Measurements from ENCODE around the gene ELL2.
"Not testable (repeated sequence)": the region's sequence is repeated elsewhere in the genome, so short reads cannot be mapped to it uniquely, and the experiment has no call there.

ELL2 gene

DNA sequence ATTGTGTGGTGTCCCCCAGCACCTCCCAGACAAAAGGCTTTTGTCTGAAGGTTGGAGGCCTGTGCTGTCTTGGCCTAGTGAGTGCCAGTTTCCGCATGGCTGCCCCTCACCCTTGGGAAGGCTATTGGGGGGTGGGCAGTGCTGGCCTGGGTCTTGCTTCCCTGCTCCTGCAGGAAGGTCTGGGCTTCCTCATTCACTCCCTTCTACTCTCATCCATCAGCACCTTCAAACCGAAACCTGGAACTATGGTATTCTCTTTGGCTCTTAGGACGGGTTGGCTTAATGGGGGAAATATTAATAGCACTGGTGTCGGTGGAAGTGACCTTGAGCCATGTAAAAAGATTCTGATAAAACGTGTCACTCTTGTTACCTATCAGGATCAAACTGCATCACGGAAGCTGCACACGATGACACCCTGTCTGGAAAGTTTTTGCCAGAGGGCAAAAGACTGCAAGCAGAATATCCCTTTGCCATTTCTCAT, 105.1 kb downstream of the ELL2 start:
- TF ChIP-seq POLR2A (IDR thresholded peaks at IDR 0.05; ENCODE audit: low read depth, low read length) (no peak), POLR2AphosphoS5 (IDR thresholded peaks at IDR 0.05; ENCODE audit: low read depth, low read length) (no peak), SPI1 (IDR thresholded peaks at IDR 0.05; ENCODE audit: low read depth, low read length) (no peak), POU2F2 (IDR thresholded peaks at IDR 0.05; ENCODE audit: low read depth, low read length) (no peak), TAF1 (IDR thresholded peaks at IDR 0.05; ENCODE audit: low read depth, low read length) (no peak), PAX5 (IDR thresholded peaks at IDR 0.05; ENCODE audit: insufficient read depth, low read length, severe bottlenecking) (no peak)
- DNase-seq (ENCODE audit: insufficient read length, low spot score): no peak
- no peak for FAIRE-seq

DNA sequence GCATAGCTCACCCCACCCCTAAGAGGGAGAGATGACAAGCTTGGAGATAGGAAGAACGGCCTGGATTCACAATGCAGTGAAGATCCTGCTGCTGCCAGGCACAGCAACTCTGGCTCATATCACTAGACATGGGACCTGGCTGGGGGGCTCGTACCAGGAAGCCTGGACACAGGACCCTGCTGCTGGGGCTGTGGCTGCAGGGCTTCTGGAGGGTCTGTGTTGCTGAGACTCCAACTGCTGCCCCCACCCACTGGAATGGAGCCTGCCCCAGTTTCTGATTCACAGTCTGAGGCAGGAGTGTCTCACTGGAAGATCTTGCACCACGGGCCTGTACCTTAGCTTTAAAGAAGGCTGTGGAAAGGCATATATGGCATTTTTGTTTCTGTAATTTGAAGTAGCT, 108.2 kb downstream of the ELL2 start:
- FAIRE-seq (no peak), DNase-seq (ENCODE audit: insufficient read length, low spot score) (no peak)
- TF ChIP-seq POU2F2 (IDR thresholded peaks at IDR 0.05; ENCODE audit: low read depth, low read length) (no peak), TAF1 (IDR thresholded peaks at IDR 0.05; ENCODE audit: low read depth, low read length) (no peak), PAX5 (IDR thresholded peaks at IDR 0.05; ENCODE audit: insufficient read depth, low read length, severe bottlenecking) (no peak), POLR2A (IDR thresholded peaks at IDR 0.05; ENCODE audit: low read depth, low read length) (no peak), SPI1 (IDR thresholded peaks at IDR 0.05; ENCODE audit: low read depth, low read length) (no peak), POLR2AphosphoS5 (IDR thresholded peaks at IDR 0.05; ENCODE audit: low read depth, low read length) (no peak)

DNA sequence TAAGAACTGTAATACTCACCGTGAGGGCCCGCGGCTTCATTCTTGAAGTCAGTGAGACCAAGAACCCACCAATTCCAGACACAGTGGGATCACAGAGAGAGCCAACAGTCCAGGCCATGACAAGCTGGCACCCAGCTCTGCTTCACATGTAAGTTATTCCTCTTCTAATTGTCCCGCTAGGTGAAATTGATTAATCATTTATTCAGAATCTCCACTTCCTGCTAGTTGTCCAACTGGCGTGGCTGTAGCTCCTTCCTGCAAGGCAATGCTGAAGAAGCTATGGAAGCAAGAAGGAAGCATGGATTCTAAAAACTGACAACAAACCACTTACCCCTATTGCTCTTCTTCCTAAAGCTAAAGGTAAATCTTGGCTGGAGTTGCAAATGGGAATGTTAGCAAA, 109.1 kb downstream of the ELL2 start:
- TF ChIP-seq POLR2A (IDR thresholded peaks at IDR 0.05; ENCODE audit: low read depth, low read length) (no peak), POLR2AphosphoS5 (IDR thresholded peaks at IDR 0.05; ENCODE audit: low read depth, low read length) (no peak), POU2F2 (IDR thresholded peaks at IDR 0.05; ENCODE audit: low read depth, low read length) (no peak), SPI1 (IDR thresholded peaks at IDR 0.05; ENCODE audit: low read depth, low read length) (no peak), PAX5 (IDR thresholded peaks at IDR 0.05; ENCODE audit: insufficient read depth, low read length, severe bottlenecking) (no peak)
- DNase-seq (ENCODE audit: insufficient read length, low spot score) (no peak), FAIRE-seq (no peak)

DNA sequence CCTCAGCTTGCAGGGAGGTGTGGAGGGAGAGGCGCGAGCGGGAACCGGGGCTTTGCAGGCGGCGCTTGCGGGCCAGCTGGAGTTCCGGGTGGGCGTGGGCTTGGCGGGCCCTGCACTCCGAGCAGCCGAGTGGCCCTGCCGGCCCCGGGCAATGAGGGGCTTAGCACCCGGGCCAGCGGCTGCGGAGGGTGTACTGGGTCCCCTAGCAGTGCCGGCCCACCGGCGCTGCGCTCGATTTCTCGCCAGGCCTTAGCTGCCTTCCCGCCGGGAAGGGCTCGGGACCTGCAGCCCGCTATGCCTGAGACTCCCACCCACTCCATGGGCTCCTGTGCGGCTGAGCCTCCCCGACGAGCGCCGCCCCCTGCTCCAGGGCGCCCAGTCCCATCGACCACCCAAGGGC, 110.5 kb downstream of the ELL2 start:
- FAIRE-seq; DNase-seq (ENCODE audit: insufficient read length, low spot score): not testable (repeated sequence)

DNA sequence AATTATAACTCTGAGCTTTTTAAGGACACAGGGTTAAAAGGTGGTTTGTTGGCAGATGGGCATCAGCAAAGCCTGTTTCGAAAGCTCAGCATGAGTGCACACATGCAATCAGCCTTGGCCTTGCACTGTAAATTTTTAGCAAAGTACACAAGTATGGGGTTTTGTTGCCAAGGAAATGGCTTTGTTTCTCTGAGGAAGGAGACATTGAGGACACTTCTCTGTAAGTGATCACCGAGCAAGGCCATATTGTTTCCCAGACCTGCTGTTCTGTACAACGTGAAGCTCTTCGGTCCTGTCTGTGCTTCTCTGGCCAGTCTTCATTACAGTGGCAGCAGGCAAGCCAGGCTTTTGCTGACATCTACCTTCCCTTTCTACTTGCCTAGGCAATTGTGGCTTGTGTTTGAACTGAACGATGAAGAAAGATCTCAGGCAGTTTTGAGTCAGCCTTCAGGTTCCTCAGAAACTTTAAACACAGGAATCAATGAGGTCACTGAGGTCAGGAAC, 111.2 kb downstream of the ELL2 start:
- no peak for DNase-seq (ENCODE audit: insufficient read length, low spot score)
- TF ChIP-seq PAX5 (IDR thresholded peaks at IDR 0.05; ENCODE audit: insufficient read depth, low read length, severe bottlenecking) (no peak), TAF1 (IDR thresholded peaks at IDR 0.05; ENCODE audit: low read depth, low read length) (no peak), POLR2AphosphoS5 (IDR thresholded peaks at IDR 0.05; ENCODE audit: low read depth, low read length) (no peak)
- FAIRE-seq: no peak

DNA sequence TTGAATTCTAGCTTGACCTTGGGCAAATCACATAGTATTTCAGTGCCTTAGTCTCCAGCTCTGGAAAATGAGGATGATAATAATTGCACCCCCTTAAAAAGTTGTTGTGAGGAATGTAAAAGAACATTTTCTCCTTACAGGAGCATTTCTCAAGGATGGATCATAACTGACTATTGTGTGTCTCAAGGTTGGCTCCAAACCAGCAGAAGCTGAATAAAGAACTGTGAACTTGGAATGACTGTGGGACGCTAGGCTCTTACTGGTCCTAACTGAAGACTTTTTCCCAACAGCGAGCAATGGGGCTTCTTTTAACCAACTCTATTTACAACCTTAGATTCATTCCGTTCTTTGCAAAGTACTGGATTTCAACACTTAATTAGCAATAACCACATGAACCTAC, 113.0 kb downstream of the ELL2 start:
- no peak for DNase-seq (ENCODE audit: insufficient read length, low spot score)
- no peak for FAIRE-seq
- TF ChIP-seq POLR2AphosphoS5 (IDR thresholded peaks at IDR 0.05; ENCODE audit: low read depth, low read length) (no peak), TAF1 (IDR thresholded peaks at IDR 0.05; ENCODE audit: low read depth, low read length) (no peak), SPI1 (IDR thresholded peaks at IDR 0.05; ENCODE audit: low read depth, low read length) (no peak), POLR2A (IDR thresholded peaks at IDR 0.05; ENCODE audit: low read depth, low read length) (no peak), PAX5 (IDR thresholded peaks at IDR 0.05; ENCODE audit: insufficient read depth, low read length, severe bottlenecking) (no peak), POU2F2 (IDR thresholded peaks at IDR 0.05; ENCODE audit: low read depth, low read length) (no peak)

DNA sequence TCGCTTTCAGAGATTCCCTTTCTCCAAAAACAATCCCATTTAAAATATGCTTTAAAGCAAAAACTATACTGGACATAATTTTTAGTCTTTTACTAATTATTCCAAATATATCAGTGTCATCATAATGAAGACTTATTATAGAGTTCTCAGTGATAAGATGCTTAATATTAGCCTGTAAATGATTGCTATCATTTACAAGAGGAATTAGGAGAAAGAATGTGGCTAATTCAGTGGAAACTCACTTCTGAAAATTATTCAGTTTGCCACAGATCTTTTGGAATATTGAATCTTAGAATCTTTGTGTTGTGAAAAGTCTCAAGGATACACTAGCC, 114.4 kb downstream of the ELL2 start:
- DNase-seq (ENCODE audit: insufficient read length, low spot score) (no peak), FAIRE-seq (no peak)
- TF ChIP-seq POLR2A (IDR thresholded peaks at IDR 0.05; ENCODE audit: low read depth, low read length) (no peak), PAX5 (IDR thresholded peaks at IDR 0.05; ENCODE audit: insufficient read depth, low read length, severe bottlenecking) (no peak), POLR2AphosphoS5 (IDR thresholded peaks at IDR 0.05; ENCODE audit: low read depth, low read length) (no peak), POU2F2 (IDR thresholded peaks at IDR 0.05; ENCODE audit: low read depth, low read length) (no peak), TAF1 (IDR thresholded peaks at IDR 0.05; ENCODE audit: low read depth, low read length) (no peak), SPI1 (IDR thresholded peaks at IDR 0.05; ENCODE audit: low read depth, low read length) (no peak)

DNA sequence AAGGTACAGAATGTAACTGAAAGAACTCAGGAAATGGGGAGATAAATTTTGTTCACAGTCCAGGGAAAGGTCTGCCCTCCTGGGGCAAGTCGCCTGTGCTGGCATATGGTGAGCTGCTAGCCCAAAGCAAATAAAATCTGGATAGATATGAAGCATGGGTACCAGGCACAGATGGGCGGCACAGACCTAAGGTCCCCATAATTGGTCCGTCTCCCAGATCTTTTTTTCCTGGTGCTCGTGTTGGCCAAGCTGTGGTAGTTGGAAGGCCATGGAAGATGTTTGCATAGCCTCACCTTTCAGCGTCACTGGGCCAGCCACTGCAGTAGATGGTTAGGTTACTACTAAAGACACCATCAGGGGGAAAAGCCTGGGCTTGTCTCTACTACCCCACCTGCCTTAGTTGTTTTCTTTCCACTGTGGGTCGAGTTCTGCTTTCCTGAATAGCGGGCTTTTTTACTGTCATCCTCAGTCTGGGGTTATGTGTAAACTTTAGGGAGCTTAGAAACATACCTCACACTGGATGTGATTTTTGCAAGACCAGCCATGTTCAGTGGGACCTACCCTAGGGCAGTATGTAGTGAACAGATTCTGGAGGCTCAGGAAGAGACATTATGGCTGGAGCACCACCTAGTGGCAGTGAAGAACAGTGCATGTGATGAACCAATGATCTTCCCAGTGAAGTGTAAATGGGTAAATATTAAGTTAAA, 114.9 kb downstream of the ELL2 start:
- peak; percentile 82 for FAIRE-seq
- DNase-seq (ENCODE audit: insufficient read length, low spot score): no peak
- TF ChIP-seq POLR2A (IDR thresholded peaks at IDR 0.05; ENCODE audit: low read depth, low read length) (no peak), POU2F2 (IDR thresholded peaks at IDR 0.05; ENCODE audit: low read depth, low read length) (no peak), TAF1 (IDR thresholded peaks at IDR 0.05; ENCODE audit: low read depth, low read length) (no peak), POLR2AphosphoS5 (IDR thresholded peaks at IDR 0.05; ENCODE audit: low read depth, low read length) (no peak), SPI1 (IDR thresholded peaks at IDR 0.05; ENCODE audit: low read depth, low read length) (no peak), PAX5 (IDR thresholded peaks at IDR 0.05; ENCODE audit: insufficient read depth, low read length, severe bottlenecking) (no peak)

DNA sequence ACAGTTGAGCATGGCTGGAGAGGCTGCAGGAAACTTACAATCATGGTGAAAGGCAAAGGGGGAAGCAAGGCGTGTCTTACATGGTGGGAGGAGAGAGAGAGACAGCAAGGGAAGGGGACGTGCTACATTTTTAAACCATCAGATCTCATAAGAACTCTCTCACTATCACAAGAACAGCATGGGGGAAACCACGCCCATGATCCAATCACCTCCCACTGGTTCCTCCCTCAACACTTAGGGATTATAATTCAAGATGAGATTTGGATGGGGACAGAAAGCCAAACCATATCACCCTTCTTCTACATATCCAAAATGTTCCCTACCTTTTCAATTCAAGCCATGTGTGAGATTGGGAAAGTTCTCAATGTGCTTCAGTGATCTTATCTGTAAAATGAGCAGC, 116.3 kb downstream of the ELL2 start:
- DNase-seq (ENCODE audit: insufficient read length, low spot score): no peak
- TF ChIP-seq SPI1 (IDR thresholded peaks at IDR 0.05; ENCODE audit: low read depth, low read length) (no peak), TAF1 (IDR thresholded peaks at IDR 0.05; ENCODE audit: low read depth, low read length) (no peak), POLR2A (IDR thresholded peaks at IDR 0.05; ENCODE audit: low read depth, low read length) (no peak)
- FAIRE-seq: no peak

DNA sequence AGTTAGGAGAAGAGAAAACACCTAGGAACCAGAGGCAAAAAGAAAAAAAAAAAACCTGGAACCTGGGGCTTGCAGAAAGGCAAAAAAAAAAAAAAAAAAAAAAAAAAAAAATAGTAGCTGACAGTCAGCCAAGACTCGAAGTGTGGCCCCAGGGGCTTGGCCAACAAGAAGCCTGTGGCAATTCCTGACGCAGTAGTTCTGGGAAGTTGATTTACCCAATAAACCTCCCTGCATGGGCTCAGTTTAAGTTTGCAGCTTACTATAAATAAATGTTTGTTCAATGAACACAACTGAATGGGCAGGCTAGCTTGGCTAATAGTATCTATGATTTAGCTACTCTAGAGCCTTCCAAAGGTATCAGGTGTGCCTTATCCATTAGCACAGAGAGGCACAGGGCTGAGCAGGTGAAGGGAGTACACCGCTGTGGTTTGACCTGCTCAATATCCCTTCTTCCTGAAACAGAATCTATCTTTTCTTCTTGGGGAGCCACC, 117.9 kb downstream of the ELL2 start:
- no peak for FAIRE-seq
- TF ChIP-seq SPI1 (IDR thresholded peaks at IDR 0.05; ENCODE audit: low read depth, low read length) (no peak), POU2F2 (IDR thresholded peaks at IDR 0.05; ENCODE audit: low read depth, low read length) (no peak), POLR2AphosphoS5 (IDR thresholded peaks at IDR 0.05; ENCODE audit: low read depth, low read length) (no peak), TAF1 (IDR thresholded peaks at IDR 0.05; ENCODE audit: low read depth, low read length) (no peak), POLR2A (IDR thresholded peaks at IDR 0.05; ENCODE audit: low read depth, low read length) (no peak), PAX5 (IDR thresholded peaks at IDR 0.05; ENCODE audit: insufficient read depth, low read length, severe bottlenecking) (no peak)
- DNase-seq (ENCODE audit: insufficient read length, low spot score): no peak
